Prostate gland (tissue), 2 donors: Measurements from ENCODE around the gene C2orf68.

Experiments used
- POLR2A ChIP-seq: fragments of 450-650 bp; IDR thresholded peaks from one replicate; pipeline ENCODE4 v1.6.1; 2016; ENCODE audit warnings: antibody characterized with exemption, mild to moderate bottlenecking
- TF ChIP-seq, protein P1 (sequence below), 4 experiments: fragments of 200-600 bp in 2 of 4; fragments of 450-650 bp in 2 of 4; sonication (generic) in 2 of 4; IDR thresholded peaks; 1 replicate in 3 of 4; 2 replicates in 1 of 4; pipeline ENCODE4 v1.5.1; 2016 to 2019; ENCODE audit warnings: antibody characterized with exemption in 4 of 4, mild to moderate bottlenecking in 2 of 4, moderate library complexity in 2 of 4

DNA sequence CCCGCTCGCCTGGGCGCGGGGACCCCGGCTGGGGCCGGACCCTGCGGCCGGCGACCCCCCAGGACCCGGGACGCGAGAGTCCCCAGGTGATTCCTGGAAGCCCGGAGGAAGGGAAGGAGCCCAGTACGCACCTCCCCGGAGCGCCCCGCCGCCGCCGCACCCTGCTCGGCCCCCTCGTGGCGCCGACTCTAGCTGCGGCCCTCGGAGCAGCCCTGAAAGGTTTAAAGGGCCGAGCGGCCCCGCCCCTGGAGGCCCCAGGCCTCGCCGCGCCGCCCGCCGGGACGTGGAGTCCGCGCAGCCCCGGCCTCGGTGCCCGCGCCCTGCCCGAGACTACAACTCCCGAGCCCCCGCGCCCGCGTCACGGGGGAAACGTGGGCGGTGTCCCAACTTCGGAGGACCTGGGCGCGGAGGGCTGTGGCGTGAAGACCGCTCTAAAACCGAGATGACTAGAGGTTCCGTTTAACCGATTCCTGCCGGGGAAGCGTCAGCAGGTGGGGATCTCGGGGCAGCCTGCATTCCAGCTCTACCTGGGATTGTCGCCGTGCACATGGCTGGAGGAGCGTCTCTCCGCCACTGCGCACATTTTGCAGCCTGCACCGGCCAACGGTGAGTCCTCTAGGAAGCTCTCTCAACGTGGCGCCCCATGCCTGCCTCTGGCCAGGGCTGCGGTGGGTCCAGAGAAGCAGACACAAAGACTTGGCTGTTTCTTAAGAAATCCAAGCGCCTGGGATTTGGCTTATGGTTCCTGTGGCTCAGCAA is 9.2 kb downstream of the C2orf68 start, which contains the start of gene TMEM150A:
- TF ChIP-seq, protein P1, sequence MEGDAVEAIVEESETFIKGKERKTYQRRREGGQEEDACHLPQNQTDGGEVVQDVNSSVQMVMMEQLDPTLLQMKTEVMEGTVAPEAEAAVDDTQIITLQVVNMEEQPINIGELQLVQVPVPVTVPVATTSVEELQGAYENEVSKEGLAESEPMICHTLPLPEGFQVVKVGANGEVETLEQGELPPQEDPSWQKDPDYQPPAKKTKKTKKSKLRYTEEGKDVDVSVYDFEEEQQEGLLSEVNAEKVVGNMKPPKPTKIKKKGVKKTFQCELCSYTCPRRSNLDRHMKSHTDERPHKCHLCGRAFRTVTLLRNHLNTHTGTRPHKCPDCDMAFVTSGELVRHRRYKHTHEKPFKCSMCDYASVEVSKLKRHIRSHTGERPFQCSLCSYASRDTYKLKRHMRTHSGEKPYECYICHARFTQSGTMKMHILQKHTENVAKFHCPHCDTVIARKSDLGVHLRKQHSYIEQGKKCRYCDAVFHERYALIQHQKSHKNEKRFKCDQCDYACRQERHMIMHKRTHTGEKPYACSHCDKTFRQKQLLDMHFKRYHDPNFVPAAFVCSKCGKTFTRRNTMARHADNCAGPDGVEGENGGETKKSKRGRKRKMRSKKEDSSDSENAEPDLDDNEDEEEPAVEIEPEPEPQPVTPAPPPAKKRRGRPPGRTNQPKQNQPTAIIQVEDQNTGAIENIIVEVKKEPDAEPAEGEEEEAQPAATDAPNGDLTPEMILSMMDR (IDR thresholded peaks at IDR 0.05), result peak in 3 of 4 experiments; percentile 24 to 62 (median 59)
- TF ChIP-seq POLR2A, result peak; percentile 79
